GM19467 (cell line): ENCODE measurements around the gene ATP5F1D.

Experiments
- ATAC-seq: cut with Tn5 transposase; IDR thresholded peaks from one replicate; pipeline ENCODE4 v1.9.1; 2021; ENCODE audit warnings: mild to moderate bottlenecking, moderate library complexity; ENCODE audit not compliant: unreplicated experiment

ATP5F1D gene

GRCh38 chr19:1290196-1290702 is 48.7 kb downstream of the ATP5F1D start:
- no peak for ATAC-seq

- no peak for ATAC-seq
These were observed 49.4 kb downstream of the ATP5F1D start for GRCh38 chr19:1290703-1291651.

DNA sequence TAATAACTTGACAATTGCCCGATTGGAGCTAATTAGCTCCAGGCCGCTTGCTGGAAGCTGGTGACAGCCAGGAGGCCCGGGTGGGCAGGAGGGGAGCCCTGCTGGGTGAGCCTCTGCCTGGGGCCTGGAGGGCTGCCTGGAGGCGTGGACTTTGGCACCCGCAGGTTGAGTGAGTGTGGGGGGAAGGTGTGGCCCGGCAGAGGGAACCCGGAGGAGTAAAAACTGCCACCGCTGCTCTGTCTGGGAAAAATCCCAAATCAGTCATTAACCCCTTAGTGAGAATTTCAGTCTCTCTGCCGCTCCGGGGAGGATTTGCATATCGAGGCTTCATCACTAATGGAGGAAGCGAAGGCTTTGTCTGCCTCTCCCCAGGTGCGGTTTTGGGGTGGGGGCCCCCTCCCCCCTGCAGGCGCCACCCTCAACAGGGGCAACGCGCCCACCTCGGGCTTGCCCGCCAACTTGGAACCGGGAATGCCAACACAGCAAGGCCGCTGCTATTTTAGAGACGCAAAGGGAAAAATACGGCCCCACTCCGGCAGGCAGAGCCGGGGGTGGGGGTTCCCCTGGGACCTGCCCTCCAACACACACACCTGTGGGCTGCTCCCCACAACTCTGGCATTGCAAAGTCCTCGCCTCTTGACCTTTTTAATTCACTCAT is 50.3 kb downstream of the ATP5F1D start:
- ATAC-seq: no peak

GRCh38 chr19:1292419-1293151 is 51.0 kb downstream of the ATP5F1D start:
- ATAC-seq: no peak

DNA sequence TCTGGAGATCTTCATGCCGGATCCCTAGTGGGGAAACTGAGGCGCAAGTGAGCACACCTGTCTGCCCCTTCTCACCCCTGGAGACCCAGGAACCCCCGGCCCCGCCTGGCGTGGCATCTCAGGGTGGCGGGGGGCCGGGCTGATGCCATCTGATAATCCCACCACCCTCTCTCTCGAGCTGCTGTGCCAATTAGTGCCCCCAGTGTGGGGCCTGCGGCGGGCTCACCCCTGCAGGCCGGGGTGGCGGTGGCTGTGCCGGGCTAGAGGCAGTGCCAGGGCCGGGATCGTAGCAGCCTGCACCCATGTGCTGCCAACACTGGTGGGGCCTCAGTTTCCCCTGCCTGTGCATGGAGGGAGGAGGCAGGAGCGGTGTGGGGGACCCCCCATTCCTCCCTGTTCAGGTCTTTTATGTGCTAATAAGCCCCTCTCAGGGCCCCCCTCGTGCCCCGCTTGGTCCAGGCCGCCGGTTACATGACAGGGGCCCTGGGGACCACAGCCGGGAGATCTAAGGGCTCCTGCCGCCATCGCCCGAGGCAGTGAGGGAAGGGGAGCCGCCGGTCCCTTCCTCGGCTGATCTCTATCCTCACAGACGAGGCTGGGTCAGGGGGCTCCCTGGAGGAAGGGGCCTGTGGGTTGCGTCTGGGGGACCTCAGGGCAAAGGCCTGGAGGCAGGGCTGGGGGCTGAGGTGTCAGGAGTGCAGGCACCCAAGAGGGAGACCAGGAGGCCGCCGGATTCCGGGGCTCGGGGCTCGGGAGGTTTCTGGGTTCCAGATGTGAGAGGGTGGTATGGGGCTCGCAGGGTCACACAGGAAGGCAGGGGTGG is 52.4 kb downstream of the ATP5F1D start:
- ATAC-seq: no peak
